Chondrocyte (in vitro differentiated cells): ENCODE measurements around the gene SNHG17. TPM values are rescaled to one million over a fixed set of nuclear protein-coding genes. Genes with fewer than 3 reads are reported as not detected.
A peak's percentile ranks its signal among the peaks of the same experiment; 100 is the strongest.
"Not testable (repeated sequence)": the region's sequence is repeated elsewhere in the genome, so short reads cannot be mapped to it uniquely, and the experiment has no call there.

Experiments
- DNase-seq: peaks from one replicate; pipeline ENCODE4 v3.0.0; 2021; ENCODE audit warnings: mixed read lengths, low spot score
- H3K27ac Mint-ChIP-seq: one replicate; pipeline ENCODE4 v1.8.0; 2021; ENCODE audit warnings: mild to moderate bottlenecking, moderate library complexity, mixed read lengths; ENCODE audit not compliant: unreplicated experiment
- H3K27me3 Mint-ChIP-seq: 2 replicates; pipeline ENCODE4 v1.8.0; 2021; ENCODE audit warnings: low read depth, mixed read lengths
- H3K36me3 Mint-ChIP-seq: 2 replicates; pipeline ENCODE4 v1.8.0; 2021; ENCODE audit warnings: low read depth, mixed read lengths
- H3K4me1 Mint-ChIP-seq: 2 replicates; pipeline ENCODE4 v1.8.0; 2021; ENCODE audit warnings: low read depth, mild to moderate bottlenecking, mixed read lengths
- H3K4me3 Mint-ChIP-seq: one replicate; pipeline ENCODE4 v1.8.0; 2021; ENCODE audit warnings: mild to moderate bottlenecking, moderate library complexity, mixed read lengths; ENCODE audit not compliant: unreplicated experiment
- H3K9me3 Mint-ChIP-seq: 2 replicates; pipeline ENCODE4 v1.8.0; 2021; ENCODE audit warnings: low read depth, mixed read lengths
- total RNA-seq: library from RNA; stranded (reverse); gene quantifications from 3 replicates; pipeline ENCODE4 v1.2.1, GENCODE V29; 2021
- TF ChIP-seq, protein P1 (sequence below): fragments of 200-600 bp; sonication (generic); IDR thresholded peaks from 2 replicates; pipeline ENCODE4 v1.5.0; 2021; ENCODE audit warnings: antibody characterized with exemption, mild to moderate bottlenecking, moderate library complexity

The SNHG17 gene
- total RNA-seq, 1 donor from 2014 or later, result 24.1 TPM

DNA sequence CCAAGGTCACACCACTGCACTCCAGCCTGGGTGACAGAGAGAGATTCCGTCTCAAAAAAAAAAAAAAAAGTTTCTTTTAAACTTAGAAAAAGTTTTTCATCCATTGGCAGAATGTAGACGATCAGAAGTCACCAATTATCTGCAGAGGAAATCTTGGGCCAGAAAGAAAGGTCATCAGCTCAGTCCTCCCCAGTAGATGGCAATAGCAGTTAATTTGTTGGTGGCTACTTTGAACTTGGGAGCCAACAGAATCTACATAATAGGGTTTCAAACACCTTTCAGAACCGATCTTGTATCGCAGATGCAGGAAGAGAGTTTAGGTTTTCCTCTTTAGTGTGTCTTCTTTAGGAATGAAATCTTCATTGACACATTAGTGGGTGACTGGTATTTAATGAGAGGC lies 47.2 kb downstream of the SNHG17 start:
- peaks cover 4% of the 10 kb centered on the region for H3K9me3 Mint-ChIP-seq
- peaks cover 2% of the 10 kb centered on the region for H3K36me3 Mint-ChIP-seq
- H3K4me3 Mint-ChIP-seq, result no peak overlapping the region
- no peak overlapping the region for H3K27ac Mint-ChIP-seq
- TF ChIP-seq, protein P1, sequence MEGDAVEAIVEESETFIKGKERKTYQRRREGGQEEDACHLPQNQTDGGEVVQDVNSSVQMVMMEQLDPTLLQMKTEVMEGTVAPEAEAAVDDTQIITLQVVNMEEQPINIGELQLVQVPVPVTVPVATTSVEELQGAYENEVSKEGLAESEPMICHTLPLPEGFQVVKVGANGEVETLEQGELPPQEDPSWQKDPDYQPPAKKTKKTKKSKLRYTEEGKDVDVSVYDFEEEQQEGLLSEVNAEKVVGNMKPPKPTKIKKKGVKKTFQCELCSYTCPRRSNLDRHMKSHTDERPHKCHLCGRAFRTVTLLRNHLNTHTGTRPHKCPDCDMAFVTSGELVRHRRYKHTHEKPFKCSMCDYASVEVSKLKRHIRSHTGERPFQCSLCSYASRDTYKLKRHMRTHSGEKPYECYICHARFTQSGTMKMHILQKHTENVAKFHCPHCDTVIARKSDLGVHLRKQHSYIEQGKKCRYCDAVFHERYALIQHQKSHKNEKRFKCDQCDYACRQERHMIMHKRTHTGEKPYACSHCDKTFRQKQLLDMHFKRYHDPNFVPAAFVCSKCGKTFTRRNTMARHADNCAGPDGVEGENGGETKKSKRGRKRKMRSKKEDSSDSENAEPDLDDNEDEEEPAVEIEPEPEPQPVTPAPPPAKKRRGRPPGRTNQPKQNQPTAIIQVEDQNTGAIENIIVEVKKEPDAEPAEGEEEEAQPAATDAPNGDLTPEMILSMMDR, result peak; percentile 25
- H3K4me1 Mint-ChIP-seq, result no peaks in the 10 kb centered on the region
- DNase-seq, result no peak
- peaks cover 17% of the 10 kb centered on the region for H3K27me3 Mint-ChIP-seq

DNA sequence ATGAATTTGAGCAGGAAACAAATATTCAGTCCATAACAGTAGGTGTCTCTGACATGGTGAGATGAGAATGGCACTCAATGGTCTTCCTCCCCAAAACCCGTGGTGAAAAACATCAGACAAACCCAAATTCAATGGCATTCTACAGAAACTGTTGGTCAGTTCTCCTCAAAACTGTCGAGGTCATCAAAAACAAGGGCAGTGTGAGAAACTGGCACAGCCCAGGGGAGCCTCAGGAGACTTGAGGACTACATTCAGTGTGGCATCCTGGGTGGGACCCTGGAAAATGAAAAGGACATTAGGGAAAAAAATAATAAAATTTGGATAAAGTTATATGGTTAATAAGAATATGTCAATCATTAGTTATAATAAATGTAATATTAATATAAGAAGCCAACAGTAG lies 48.3 kb downstream of the SNHG17 start:
- H3K4me3 Mint-ChIP-seq, result no peak overlapping the region
- TF ChIP-seq, protein P1, result no peak
- H3K27ac Mint-ChIP-seq, result no peak overlapping the region
- no peak for DNase-seq
- H3K4me1 Mint-ChIP-seq, result no peaks in the 10 kb centered on the region
- peaks cover 4% of the 10 kb centered on the region for H3K9me3 Mint-ChIP-seq
- peaks cover 2% of the 10 kb centered on the region for H3K36me3 Mint-ChIP-seq
- H3K27me3 Mint-ChIP-seq, result peaks cover 26% of the 10 kb centered on the region

DNA sequence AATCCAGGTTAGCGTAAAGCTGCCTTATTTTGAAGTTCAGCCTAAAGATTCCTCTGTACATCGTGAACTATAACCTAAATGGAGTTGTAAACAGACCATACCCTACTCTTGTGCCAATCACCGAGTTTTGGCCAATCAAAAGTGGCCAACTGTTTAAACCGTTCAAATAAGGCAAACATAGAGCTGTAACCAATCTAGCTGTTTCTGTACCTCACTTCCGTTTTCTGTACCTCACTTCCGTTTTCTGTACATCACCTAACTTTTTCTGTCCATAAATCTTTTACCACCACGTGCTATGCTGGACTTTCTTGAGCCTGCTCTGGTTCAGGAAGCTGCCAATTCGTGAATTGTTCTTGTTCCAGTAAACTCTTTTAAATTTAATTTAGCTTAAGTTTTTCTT lies 49.1 kb downstream of the SNHG17 start:
- H3K27me3 Mint-ChIP-seq, result peaks cover 26% of the 10 kb centered on the region
- TF ChIP-seq, protein P1, result no peak
- no peak overlapping the region for H3K4me3 Mint-ChIP-seq
- no peak overlapping the region for H3K27ac Mint-ChIP-seq
- DNase-seq, result no peak
- no peaks in the 10 kb centered on the region for H3K4me1 Mint-ChIP-seq
- peaks cover 4% of the 10 kb centered on the region for H3K9me3 Mint-ChIP-seq
- H3K36me3 Mint-ChIP-seq, result peaks cover 2% of the 10 kb centered on the region

DNA sequence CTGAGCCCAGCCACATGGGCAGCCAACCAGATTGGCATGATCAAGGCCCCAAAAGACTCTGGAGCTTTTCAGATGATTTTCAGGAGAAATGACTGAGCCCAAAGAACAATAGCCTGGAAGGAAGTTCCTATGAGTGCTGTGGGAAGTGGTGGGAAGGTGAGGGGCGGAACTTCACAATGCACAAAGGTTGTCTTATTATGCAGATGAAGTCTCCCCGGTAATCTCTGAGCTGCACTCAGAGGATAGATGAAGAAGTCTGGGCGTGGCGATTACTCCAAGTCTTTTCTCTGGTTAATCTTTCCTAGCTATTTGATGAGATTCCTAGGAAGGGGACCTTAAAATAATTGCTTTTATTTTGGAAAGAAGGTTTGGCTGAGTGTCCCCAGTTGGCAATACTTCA lies 52.0 kb downstream of the SNHG17 start:
- Mint-ChIP-seq H3K27me3 (peaks cover 23% of the 10 kb centered on the region), H3K36me3 (no peaks in the 10 kb centered on the region), H3K4me3 (no peak overlapping the region), H3K9me3 (no peaks in the 10 kb centered on the region), H3K4me1 (no peaks in the 10 kb centered on the region), H3K27ac (no peak overlapping the region)
- DNase-seq, result no peak
- TF ChIP-seq, protein P1, result no peak

DNA sequence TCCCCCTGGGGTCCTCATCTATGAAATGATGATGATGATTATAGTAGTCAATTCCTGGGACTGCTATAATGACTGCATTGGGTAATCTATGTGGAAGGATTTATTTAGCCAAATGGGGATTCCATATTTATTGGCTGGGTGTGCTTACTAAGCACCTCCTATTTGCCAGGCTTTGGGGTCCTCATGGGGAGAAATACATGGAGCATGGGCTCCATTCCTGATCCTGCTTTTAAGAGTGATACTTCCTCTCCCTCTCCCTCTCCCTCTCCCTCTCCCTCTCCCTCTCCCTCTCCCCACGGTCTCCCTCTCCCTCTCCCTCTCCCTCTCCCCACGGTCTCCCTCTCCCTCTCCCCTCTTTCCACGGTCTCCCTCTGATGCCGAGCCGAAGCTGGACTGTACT lies 57.3 kb downstream of the SNHG17 start:
- DNase-seq, H3K4me3 Mint-ChIP-seq, H3K36me3 Mint-ChIP-seq, H3K27ac Mint-ChIP-seq, H3K4me1 Mint-ChIP-seq, H3K9me3 Mint-ChIP-seq: not testable (repeated sequence)
- peaks cover 20% of the 10 kb centered on the region for H3K27me3 Mint-ChIP-seq

DNA sequence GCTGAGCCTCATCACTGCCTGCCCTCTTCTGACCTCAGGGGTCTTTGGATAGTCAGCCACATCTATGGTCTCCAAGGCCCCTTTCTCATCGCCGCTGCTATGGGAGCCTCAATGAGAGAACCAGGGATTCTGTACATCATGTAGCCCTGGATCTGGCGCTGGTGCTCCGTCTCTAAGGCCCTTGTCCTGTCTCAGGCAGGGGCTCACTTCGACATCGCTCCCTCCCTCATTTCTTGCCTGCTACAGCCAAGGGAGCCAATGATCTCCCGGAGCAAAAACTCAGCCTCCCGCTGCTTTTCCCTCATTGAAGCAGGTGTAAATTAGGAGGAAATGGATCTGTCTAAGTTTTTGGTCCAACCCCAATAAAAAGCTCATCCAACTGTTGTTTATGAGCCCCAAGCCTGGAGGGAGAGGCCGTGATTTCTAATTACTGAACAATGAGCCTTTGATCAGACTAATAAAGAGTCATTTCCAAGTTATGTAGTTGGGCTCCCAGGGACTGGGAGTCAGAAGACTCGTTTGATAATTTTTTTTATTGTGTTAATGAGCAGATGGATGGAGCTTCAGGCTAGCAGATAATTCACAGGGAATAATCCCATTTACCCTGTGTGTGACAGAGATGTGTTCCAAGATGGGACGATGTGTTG lies 58.0 kb downstream of the SNHG17 start:
- TF ChIP-seq, protein P1, result no peak
- H3K27me3 Mint-ChIP-seq, result peaks cover 14% of the 10 kb centered on the region
- no peak overlapping the region for H3K27ac Mint-ChIP-seq
- no peaks in the 10 kb centered on the region for H3K9me3 Mint-ChIP-seq
- no peaks in the 10 kb centered on the region for H3K36me3 Mint-ChIP-seq
- H3K4me3 Mint-ChIP-seq, result no peak overlapping the region
- H3K4me1 Mint-ChIP-seq, result no peaks in the 10 kb centered on the region
- no peak for DNase-seq
